Measurements from ENCODE around the gene IP6K2. TPM values are rescaled to one million over a fixed set of nuclear protein-coding genes. Genes with fewer than 3 reads are reported as not detected.

IP6K2 gene
- total and polyA plus RNA-seq, 2 experiments from 2014 or later = 97.0 to 97.4 TPM

DNA sequence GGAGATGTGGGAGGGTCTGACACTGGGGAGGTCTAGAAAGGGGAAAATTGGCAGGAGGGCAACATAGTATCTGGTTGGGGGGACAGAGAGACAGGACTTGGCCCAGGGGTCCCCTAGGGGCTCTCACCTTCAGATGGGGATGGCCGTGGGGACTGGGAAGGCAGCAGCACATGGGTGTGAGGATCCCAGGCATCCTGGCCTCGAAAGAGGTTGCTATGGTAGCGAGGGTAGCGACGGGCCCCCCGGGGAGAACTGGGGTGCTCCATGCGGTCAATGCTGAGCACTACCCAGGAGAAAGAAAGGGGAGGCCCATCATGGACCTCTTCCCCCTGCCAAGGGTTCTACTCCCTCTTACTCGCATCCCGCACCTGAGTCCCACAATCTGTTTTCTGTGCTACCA is 69.3 kb downstream of the IP6K2 start (continued):
- TF ChIP-seq CTCF (conservative IDR thresholded peaks at IDR 0.05; ENCODE audit: low read depth in 2 of 2) = no peak
- TF ChIP-seq REST (IDR thresholded peaks at IDR 0.05; ENCODE audit: unreplicated experiment) = no peak
- no peak for TF ChIP-seq EZH2phosphoT487 (IDR thresholded peaks at IDR 0.05; ENCODE audit: unreplicated experiment)
- TF ChIP-seq CREB1 (CRISPR knock-in tag; IDR thresholded peaks at IDR 0.05; ENCODE audit: low read depth) = no peak
- no peak for TF ChIP-seq STAT1 (IDR thresholded peaks at IDR 0.05; ENCODE audit: unreplicated experiment)
- no peak for TF ChIP-seq ETS1 (IDR thresholded peaks at IDR 0.05)
- TF ChIP-seq ZNF331 (CRISPR knock-in tag; IDR thresholded peaks at IDR 0.05; ENCODE audit: low read depth) = no peak
- TF ChIP-seq EZH2 (IDR thresholded peaks at IDR 0.05; ENCODE audit: low read depth, unreplicated experiment) = no peak

DNA sequence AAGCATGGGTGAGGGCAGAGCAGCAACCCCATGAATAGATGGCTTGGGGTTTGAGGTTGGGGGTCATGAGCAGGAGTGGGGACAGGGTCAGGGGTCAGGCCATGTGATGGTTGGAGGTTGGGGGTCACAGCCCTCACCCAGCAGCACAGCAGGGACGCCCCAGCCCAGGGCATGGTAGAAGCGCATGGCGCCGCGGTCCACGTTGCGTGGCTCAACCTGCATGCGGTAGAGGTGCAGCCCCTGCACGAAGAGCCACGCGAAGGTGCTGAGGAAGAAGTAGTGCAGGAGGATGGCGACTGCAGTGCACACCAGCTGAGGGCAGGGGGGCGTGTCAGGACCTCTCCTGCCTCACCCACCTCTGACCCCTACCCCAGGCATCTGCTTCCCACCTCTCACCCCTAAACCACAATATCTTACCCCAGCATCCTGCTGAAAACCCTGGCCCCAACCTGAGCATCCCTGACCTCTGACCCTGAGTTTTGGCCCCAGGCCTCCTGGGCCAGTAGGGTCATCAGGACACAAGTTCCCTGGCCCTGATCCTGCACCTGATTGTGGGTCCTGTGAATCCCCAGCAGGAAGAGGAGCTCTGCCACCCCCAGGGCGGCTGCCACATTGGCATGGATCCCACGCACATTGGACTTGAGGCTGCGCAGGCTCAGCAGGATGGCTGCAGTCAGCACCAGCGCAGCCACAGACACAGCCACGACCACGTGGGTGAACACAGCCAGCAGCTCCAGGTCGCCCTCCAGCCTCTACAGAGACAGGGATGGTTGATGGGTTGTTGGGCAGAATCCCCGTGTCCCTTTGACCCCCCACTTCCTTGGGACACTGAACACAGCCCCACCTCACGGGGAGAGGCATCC is 71.9 kb downstream of the IP6K2 start:
- DNase-seq (ENCODE audit: low spot score) = no peak
- H3K36me3 ChIP-seq (ENCODE audit: insufficient read depth) = no peaks in the 10 kb centered on the region; the same call in 1 of the 2 replicates
- no peak overlapping the region for H3K4me2 ChIP-seq
- peaks cover 29% of the 10 kb centered on the region for H3K36me3 Mint-ChIP-seq (ENCODE audit: low read depth)
- H3K79me2 ChIP-seq (replicated peaks; ENCODE audit: insufficient read depth) = no peaks in the 10 kb centered on the region
- peaks cover 13% of the 10 kb centered on the region for H3K27me3 Mint-ChIP-seq (ENCODE audit: insufficient read depth, low read depth, poor library complexity)
- no peaks in the 10 kb centered on the region for H3F3A ChIP-seq (replicated peaks; ENCODE audit: low read depth)
- no peak overlapping the region for H3K4me3 Mint-ChIP-seq
- no peak for ATAC-seq
- H3K27ac Mint-ChIP-seq = no peak overlapping the region
- H3K4me1 ChIP-seq (ENCODE audit: insufficient read depth) = no peaks in the 10 kb centered on the region
- no peak overlapping the region for H2AFZ ChIP-seq
- H3K4me1 Mint-ChIP-seq = no peaks in the 10 kb centered on the region
- H3K9me3 Mint-ChIP-seq = no peaks in the 10 kb centered on the region
- no peak overlapping the region for H3K4me3 ChIP-seq
- H4K20me1 ChIP-seq (replicated peaks; ENCODE audit: insufficient read depth) = no peaks in the 10 kb centered on the region
- H3K27ac ChIP-seq (ENCODE audit: low read depth) = no peak overlapping the region
- H3K9me2 ChIP-seq (ENCODE audit: insufficient read depth) = no peaks in the 10 kb centered on the region
- H3K27me3 ChIP-seq (ENCODE audit: insufficient read depth) = no peaks in the 10 kb centered on the region
- TF ChIP-seq CREB1 (CRISPR knock-in tag; IDR thresholded peaks at IDR 0.05; ENCODE audit: low read depth) (no peak), CTCF (conservative IDR thresholded peaks at IDR 0.05; ENCODE audit: low read depth in 2 of 2) (no peak), EZH2 (IDR thresholded peaks at IDR 0.05; ENCODE audit: low read depth, unreplicated experiment) (no peak), NANOG (IDR thresholded peaks at IDR 0.05; ENCODE audit: borderline replicate concordance) (no peak)

Data from GM23338 (cell line).